NCI-H748 (cell line): ENCODE results near the gene CWC15.
"Not testable (repeated sequence)": the region's sequence is repeated elsewhere in the genome, so short reads cannot be mapped to it uniquely, and the experiment has no call there.

Source experiments
- DNase-seq: peaks from one replicate; lab custom pipeline; 2025; ENCODE audit not compliant: unreplicated experiment; lab: John Stamatoyannopoulos, UW

The CWC15 gene

DNA sequence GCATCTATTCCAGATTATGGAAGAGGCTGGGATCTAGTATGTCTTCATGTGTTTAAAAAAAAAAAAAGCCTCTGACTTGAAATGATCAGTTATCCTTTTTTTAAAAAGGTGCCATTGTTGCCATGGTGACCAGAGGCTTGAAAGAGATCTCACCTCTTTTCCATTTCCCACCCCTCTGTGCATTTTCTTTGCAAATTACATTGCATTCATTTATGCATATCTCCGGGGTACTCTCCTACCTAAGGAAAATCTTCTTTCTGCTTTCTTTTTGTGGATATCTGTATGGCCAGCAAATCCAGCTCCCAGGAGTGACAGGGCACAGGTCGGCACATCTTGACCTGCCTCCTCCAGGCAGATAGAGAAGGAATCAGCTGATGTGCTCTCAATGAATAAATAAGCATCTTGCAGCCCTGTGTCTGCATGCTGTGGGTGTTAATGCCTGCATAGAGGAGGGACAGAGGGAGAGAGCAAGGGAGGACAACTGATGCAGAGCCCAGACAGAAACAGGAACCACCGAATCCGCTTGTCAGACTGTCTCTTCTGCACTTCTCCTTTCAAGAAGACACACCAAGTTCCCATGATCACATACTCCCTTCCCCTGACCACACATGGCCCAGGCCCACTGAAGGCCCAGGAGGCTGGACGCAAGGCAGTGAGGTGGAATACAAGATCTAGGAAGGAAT, 50.9 kb downstream of the CWC15 start:
- no peak for DNase-seq

DNA sequence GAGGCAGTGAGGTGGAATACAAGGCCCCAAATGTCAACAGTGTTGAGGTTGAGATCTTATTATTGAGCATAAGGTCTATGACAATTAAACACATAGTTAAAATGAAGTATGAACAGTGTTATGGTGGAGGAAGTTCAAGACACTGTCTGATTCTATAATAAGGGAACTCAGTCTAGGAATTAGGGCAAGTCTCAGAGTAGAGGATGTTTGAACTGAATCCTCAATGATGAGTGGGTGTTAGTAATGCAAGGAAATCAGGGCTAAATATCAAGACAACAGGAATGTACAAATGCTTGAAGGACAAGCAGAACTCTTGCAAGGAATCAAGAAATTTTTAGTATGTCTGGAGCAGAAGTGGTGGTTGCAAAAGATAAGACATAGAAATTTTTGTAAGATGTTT, 53.0 kb downstream of the CWC15 start:
- no peak for DNase-seq

DNA sequence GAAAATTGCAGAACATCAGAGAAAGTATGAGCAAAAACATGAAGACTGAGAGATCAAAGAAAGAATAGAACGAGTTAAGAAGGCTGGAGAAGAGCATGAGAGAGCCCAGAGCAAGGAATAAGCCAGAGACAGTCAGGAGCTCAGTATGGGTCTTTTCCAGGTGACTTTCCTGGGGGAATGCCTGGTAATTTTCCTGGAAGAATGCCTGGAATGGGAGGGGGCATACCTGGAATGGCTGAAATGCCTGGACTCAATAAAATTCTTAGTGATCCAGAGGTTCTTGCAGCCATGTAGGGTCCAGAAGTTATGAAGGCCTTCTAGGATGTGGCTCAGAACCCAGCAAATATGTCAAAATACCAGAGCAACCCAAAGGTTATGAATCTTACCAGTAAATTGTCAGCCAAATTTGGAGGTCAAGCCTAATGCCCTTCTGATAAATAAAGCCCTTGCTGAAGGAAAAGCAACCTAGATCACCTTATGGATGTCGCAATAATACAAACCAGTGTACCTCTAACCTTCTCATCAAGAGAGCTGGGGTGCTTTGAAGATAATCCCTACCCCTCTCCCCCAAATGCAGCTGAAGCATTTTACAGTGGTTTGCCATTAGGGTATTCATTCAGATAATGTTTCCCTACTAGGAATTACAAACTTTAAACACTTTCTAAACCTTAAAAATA, 59.5 kb downstream of the CWC15 start:
- DNase-seq, result not testable (repeated sequence)

DNA sequence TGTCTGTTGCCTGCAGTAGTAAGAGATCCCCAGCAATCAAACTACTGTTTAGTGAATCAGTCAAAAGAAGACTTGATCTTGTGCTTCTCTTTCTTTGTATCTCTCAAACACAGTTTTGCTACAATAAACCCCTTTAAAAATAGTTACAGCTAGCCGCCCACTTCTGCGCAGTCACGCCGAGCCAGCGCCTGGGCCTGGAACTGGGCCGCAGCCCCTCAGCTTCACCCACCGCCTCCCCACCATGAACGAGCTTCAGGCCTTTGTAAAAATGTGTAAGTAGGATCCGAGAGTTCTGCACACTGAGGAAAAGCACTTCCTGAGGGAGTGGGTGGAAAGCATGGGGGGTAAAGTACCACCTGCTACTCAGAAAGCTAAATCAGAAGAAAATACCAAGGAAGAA, 60.5 kb downstream of the CWC15 start:
- no peak for DNase-seq
